Myocyte (in vitro differentiated cells): ENCODE results near the gene AMOTL1. TPM values are rescaled to one million over a fixed set of nuclear protein-coding genes. Genes with fewer than 3 reads are reported as not detected.

Experiments used
- DNase-seq: peaks from one replicate; pipeline ENCODE4 v3.0.0-alpha.2; 2012; ENCODE audit warnings: low read depth
- total RNA-seq: library from RNA; depleted of rRNA; stranded (reverse); fragments of >200 nt; gene quantifications from 2 replicates; pipeline ENCODE4 v1.2.3, GENCODE V29; 2014

The AMOTL1 gene
- total RNA-seq, 1 donor from 2014 or later: 77.3 TPM

GRCh38 chr11:94815705-94816344, 47.7 kb downstream of the AMOTL1 start:
- no peak for DNase-seq

- no peak for DNase-seq
Measured at GRCh38 chr11:94820480-94820879, 52.3 kb downstream of the AMOTL1 start.

- DNase-seq: no peak
Measured at GRCh38 chr11:94821439-94821838, 53.3 kb downstream of the AMOTL1 start.

GRCh38 chr11:94822080-94822479, 53.9 kb downstream of the AMOTL1 start:
- DNase-seq: no peak

- no peak for DNase-seq
Measured at GRCh38 chr11:94823102-94823732, 55.1 kb downstream of the AMOTL1 start.

GRCh38 chr11:94825031-94825430, 56.9 kb downstream of the AMOTL1 start:
- DNase-seq: no peak

- no peak for DNase-seq
Measured at GRCh38 chr11:94825481-94825880, 57.3 kb downstream of the AMOTL1 start.

GRCh38 chr11:94826415-94826814, 58.3 kb downstream of the AMOTL1 start:
- DNase-seq: no peak

- DNase-seq: no peak
Measured at GRCh38 chr11:94828088-94828487, 59.9 kb downstream of the AMOTL1 start.

GRCh38 chr11:94830722-94831510, 62.8 kb downstream of the AMOTL1 start:
- no peak for DNase-seq

GRCh38 chr11:94831529-94831928, 63.4 kb downstream of the AMOTL1 start:
- no peak for DNase-seq

- no peak for DNase-seq
Measured at GRCh38 chr11:94832604-94833235, 64.6 kb downstream of the AMOTL1 start.

- no peak for DNase-seq
Measured at GRCh38 chr11:94834911-94835593, 66.9 kb downstream of the AMOTL1 start.

GRCh38 chr11:94835594-94835927, 67.4 kb downstream of the AMOTL1 start:
- no peak for DNase-seq

GRCh38 chr11:94837317-94837716, 69.2 kb downstream of the AMOTL1 start:
- DNase-seq: no peak

- no peak for DNase-seq
Measured at GRCh38 chr11:94838027-94838731, 70.0 kb downstream of the AMOTL1 start.

- DNase-seq: no peak
Measured at GRCh38 chr11:94840209-94840608, 72.1 kb downstream of the AMOTL1 start.

GRCh38 chr11:94844031-94844430, 75.9 kb downstream of the AMOTL1 start:
- DNase-seq: no peak

GRCh38 chr11:94845622-94846021, 77.5 kb downstream of the AMOTL1 start:
- no peak for DNase-seq

GRCh38 chr11:94849839-94850238, 81.7 kb downstream of the AMOTL1 start:
- no peak for DNase-seq
